SK-N-SH (cell line): ENCODE results near the gene FYCO1.

Experiments used
- EP300 ChIP-seq, 2 experiments: IDR thresholded peaks; 2 replicates each; pipeline versions ENCODE4 v1.4.0 to v1.6.1; 2012; ENCODE audit warnings: borderline replicate concordance in 1 of 2, low read depth in 1 of 2, low read length in 1 of 2
- POLR2AphosphoS5 ChIP-seq: IDR thresholded peaks from 2 replicates; pipeline ENCODE4 v1.6.1; 2012; ENCODE audit warnings: low read depth, low read length
- RXRA ChIP-seq: IDR thresholded peaks from 2 replicates; pipeline ENCODE4 v1.4.0; 2012; ENCODE audit warnings: low read depth, mild to moderate bottlenecking, borderline replicate concordance
- SIN3A ChIP-seq: IDR thresholded peaks from 2 replicates; pipeline ENCODE4 v1.6.1; 2012; ENCODE audit warnings: low read depth, mild to moderate bottlenecking, low read length, moderate library complexity, borderline replicate concordance
- SMC3 ChIP-seq: IDR thresholded peaks from 2 replicates; pipeline ENCODE4 v1.6.1; 2012; ENCODE audit warnings: low read depth, low read length, improper control_type of control experiment
- YY1 ChIP-seq: IDR thresholded peaks from 2 replicates; pipeline ENCODE4 v1.4.0; 2012; ENCODE audit warnings: low read depth, mild to moderate bottlenecking
- TF ChIP-seq, protein P1 (sequence below): fragments of 200-600 bp; sonication (generic); IDR thresholded peaks from 2 replicates; pipeline ENCODE4 v1.6.1; 2017; ENCODE audit warnings: antibody characterized with exemption, mild to moderate bottlenecking, moderate library complexity
- TF ChIP-seq, protein P2 (sequence below): IDR thresholded peaks from 2 replicates; pipeline ENCODE4 v1.6.1; 2012; ENCODE audit warnings: mild to moderate bottlenecking, low read depth, low read length, moderate library complexity
- TF ChIP-seq, protein P3 (sequence below): fragments of 150-350 bp; IDR thresholded peaks from 2 replicates; pipeline ENCODE4 v1.6.1; 2017; ENCODE audit warnings: antibody characterized with exemption, low read length, low read depth, borderline replicate concordance

DNA sequence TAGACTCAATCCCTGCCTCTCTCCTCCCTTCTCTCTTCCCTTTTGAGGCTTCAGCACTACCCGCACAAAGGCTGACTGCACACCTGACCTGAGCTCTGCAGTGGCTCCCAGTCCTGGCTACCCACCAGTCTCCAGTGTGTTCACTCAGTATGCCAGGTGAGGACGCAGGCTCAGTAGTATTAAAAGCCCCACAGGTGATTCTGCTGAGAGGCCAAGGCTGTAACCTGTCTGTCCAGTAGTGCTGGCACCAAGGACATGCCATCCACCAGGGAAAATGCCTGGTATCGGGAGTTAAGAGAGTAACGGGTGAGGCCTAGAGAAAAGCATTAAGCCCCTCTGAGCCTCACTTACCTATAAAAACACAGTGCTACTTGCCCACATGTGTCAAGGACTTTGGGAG is 20.9 kb downstream of the FYCO1 start:
- TF ChIP-seq, protein P1, sequence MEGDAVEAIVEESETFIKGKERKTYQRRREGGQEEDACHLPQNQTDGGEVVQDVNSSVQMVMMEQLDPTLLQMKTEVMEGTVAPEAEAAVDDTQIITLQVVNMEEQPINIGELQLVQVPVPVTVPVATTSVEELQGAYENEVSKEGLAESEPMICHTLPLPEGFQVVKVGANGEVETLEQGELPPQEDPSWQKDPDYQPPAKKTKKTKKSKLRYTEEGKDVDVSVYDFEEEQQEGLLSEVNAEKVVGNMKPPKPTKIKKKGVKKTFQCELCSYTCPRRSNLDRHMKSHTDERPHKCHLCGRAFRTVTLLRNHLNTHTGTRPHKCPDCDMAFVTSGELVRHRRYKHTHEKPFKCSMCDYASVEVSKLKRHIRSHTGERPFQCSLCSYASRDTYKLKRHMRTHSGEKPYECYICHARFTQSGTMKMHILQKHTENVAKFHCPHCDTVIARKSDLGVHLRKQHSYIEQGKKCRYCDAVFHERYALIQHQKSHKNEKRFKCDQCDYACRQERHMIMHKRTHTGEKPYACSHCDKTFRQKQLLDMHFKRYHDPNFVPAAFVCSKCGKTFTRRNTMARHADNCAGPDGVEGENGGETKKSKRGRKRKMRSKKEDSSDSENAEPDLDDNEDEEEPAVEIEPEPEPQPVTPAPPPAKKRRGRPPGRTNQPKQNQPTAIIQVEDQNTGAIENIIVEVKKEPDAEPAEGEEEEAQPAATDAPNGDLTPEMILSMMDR = no peak
- no peak for TF ChIP-seq RXRA
- TF ChIP-seq, protein P2, sequence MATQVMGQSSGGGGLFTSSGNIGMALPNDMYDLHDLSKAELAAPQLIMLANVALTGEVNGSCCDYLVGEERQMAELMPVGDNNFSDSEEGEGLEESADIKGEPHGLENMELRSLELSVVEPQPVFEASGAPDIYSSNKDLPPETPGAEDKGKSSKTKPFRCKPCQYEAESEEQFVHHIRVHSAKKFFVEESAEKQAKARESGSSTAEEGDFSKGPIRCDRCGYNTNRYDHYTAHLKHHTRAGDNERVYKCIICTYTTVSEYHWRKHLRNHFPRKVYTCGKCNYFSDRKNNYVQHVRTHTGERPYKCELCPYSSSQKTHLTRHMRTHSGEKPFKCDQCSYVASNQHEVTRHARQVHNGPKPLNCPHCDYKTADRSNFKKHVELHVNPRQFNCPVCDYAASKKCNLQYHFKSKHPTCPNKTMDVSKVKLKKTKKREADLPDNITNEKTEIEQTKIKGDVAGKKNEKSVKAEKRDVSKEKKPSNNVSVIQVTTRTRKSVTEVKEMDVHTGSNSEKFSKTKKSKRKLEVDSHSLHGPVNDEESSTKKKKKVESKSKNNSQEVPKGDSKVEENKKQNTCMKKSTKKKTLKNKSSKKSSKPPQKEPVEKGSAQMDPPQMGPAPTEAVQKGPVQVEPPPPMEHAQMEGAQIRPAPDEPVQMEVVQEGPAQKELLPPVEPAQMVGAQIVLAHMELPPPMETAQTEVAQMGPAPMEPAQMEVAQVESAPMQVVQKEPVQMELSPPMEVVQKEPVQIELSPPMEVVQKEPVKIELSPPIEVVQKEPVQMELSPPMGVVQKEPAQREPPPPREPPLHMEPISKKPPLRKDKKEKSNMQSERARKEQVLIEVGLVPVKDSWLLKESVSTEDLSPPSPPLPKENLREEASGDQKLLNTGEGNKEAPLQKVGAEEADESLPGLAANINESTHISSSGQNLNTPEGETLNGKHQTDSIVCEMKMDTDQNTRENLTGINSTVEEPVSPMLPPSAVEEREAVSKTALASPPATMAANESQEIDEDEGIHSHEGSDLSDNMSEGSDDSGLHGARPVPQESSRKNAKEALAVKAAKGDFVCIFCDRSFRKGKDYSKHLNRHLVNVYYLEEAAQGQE = no peak
- TF ChIP-seq, protein P3, sequence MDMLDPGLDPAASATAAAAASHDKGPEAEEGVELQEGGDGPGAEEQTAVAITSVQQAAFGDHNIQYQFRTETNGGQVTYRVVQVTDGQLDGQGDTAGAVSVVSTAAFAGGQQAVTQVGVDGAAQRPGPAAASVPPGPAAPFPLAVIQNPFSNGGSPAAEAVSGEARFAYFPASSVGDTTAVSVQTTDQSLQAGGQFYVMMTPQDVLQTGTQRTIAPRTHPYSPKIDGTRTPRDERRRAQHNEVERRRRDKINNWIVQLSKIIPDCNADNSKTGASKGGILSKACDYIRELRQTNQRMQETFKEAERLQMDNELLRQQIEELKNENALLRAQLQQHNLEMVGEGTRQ = no peak
- TF ChIP-seq YY1 = no peak
- no peak for TF ChIP-seq SMC3
- no peak for TF ChIP-seq POLR2AphosphoS5
- no peak for TF ChIP-seq SIN3A
- TF ChIP-seq EP300 (IDR thresholded peaks at IDR 0.05; ENCODE audit: borderline replicate concordance in 1 of 2, low read depth in 1 of 2, low read length in 1 of 2) = no peak
